Fibroblast of mammary gland (primary cell): ENCODE measurements around the gene PSMF1.

Experiments
- DNase-seq: peaks from one replicate; pipeline ENCODE4 v3.0.0-alpha.2; 2010; ENCODE audit warnings: low read depth
- H3K4me3 ChIP-seq: 2 replicates; pipeline ENCODE4 v1.5.1; 2011; ENCODE audit warnings: low read depth, mild to moderate bottlenecking, low read length, moderate library complexity; ENCODE audit not compliant: control insufficient read depth
- TF ChIP-seq, protein P1 (sequence below): conservative IDR thresholded peaks from 2 replicates; pipeline ENCODE4 v1.5.1; 2011; ENCODE audit warnings: low read depth, low read length, inconsistent platforms; ENCODE audit not compliant: control insufficient read depth, insufficient read depth

PSMF1 gene

DNA sequence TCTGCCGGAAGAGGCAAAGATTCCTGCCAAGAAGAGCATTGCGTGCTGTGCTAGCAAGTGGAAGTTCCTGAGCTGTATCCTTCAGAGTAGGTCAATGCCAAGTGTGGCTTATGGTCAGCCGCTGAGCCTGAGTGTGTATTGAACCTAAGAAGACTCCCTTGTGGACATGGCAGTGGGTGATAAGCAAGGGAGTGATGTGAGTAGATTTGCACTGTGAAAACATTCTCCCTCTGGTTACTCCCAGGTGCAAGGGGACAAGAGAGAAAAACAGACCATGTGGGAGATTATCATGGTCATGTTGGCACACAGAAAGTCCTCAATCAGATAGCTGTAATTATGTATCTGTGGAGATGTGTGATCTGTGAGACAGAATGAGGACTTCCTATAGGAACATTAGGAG lies 72.4 kb downstream of the PSMF1 start:
- TF ChIP-seq, protein P1, sequence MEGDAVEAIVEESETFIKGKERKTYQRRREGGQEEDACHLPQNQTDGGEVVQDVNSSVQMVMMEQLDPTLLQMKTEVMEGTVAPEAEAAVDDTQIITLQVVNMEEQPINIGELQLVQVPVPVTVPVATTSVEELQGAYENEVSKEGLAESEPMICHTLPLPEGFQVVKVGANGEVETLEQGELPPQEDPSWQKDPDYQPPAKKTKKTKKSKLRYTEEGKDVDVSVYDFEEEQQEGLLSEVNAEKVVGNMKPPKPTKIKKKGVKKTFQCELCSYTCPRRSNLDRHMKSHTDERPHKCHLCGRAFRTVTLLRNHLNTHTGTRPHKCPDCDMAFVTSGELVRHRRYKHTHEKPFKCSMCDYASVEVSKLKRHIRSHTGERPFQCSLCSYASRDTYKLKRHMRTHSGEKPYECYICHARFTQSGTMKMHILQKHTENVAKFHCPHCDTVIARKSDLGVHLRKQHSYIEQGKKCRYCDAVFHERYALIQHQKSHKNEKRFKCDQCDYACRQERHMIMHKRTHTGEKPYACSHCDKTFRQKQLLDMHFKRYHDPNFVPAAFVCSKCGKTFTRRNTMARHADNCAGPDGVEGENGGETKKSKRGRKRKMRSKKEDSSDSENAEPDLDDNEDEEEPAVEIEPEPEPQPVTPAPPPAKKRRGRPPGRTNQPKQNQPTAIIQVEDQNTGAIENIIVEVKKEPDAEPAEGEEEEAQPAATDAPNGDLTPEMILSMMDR = no peak
- H3K4me3 ChIP-seq = no peak overlapping the region
- no peak for DNase-seq

DNA sequence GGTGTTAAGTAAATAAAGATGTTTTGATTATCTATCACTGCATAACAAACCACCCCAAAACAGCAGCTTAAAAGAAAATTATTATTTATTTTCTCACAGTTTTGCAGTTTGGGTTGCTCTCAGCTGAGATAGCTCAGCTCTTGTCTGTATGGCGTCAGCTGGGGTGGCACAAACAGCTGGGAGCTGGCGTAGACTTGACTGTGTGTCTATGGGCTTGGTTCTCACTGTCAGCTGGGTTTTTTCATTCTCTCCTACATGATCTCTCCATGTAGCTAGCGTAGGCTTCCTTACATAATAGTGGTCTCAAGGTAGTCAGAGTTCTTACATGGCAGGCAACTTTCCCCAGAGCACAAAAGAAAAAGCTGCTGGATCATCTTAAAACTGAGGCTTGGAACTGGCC lies 72.9 kb downstream of the PSMF1 start:
- DNase-seq = no peak

DNA sequence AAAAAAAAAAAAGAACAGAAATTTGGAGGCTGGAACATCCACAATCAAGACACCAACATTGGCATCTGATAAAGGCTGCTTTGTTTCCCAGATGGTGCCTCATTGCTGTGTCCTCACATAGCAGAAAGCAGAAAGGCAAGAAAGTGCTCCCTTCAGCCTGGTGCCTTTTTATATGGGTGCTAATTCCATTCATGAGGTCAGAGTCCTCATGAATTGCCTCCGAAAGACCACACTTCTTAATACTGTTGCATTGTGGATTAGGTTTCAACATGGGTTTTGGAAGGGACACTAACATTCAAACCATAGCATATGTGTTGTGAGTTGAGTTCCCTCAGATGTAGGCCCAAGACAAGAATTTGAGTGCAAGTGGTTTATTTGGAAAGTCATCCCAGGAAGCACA lies 76.8 kb downstream of the PSMF1 start:
- no peak overlapping the region for H3K4me3 ChIP-seq
- DNase-seq = no peak
- TF ChIP-seq, protein P1 = no peak

More for the DNA sequence above, 72.9 kb downstream of the PSMF1 start:
- H3K4me3 ChIP-seq = no peak overlapping the region
- TF ChIP-seq, protein P1 = no peak

DNA sequence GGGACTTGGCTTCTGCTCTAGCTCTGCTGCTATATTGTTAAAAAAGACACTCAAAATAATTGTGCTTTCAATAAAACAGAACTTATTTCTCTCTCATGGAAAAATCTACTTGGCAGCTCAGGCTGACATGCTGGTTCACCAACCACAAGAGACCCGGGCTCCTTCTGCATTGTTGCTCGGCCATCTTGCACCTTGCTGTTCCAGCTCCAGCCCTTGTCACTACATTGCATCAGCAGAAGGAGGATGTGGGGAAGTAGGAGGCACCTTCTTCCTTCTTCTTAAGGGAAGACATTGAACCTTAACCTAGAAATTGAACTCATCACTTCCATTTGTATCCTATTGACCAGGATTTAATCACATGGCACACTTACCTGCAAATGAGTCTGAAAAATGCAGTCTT lies 78.2 kb downstream of the PSMF1 start:
- TF ChIP-seq, protein P1 = no peak
- no peak for DNase-seq
- no peak overlapping the region for H3K4me3 ChIP-seq

DNA sequence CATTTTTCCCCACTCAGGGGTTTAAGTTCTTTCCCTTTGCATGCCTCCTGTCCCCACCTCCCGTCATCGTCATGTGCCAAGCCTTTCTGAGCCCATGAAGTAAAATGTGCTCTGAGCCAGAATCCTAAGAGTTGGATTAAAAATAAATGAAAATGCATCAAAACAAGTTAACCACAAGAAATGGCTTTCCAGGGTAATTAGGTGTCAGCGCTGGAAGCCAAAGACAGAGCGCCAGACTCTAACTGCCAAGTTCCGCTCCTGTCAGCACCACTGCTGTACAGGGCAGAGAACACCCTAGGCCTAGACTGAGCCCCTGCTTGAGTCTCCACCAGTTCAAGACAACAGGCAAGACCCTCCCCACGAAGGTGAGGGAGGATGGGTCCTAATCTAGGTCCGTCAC lies 79.4 kb downstream of the PSMF1 start:
- no peak for DNase-seq
- TF ChIP-seq, protein P1 = no peak
- no peak overlapping the region for H3K4me3 ChIP-seq

DNA sequence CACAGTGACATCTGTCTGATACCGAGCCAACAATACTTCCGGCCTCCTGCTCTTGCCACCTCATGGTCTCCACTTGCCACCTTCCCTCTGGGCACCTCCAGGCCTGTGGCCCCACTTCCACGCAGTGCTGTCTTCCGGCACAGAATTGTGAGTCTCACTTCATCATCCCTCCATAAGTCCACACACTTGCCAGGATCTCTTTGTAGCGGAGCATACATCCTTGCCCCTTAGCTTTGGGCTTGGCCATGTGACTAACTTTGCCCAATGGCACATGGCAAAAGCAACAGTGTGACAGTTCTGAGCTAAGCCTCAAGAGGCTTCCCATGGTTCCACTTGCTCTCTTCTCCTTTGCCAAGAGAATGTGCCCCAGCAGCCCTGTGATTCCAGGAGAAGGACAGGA lies 80.3 kb downstream of the PSMF1 start:
- DNase-seq = no peak
- no peak overlapping the region for H3K4me3 ChIP-seq
- TF ChIP-seq, protein P1 = no peak

DNA sequence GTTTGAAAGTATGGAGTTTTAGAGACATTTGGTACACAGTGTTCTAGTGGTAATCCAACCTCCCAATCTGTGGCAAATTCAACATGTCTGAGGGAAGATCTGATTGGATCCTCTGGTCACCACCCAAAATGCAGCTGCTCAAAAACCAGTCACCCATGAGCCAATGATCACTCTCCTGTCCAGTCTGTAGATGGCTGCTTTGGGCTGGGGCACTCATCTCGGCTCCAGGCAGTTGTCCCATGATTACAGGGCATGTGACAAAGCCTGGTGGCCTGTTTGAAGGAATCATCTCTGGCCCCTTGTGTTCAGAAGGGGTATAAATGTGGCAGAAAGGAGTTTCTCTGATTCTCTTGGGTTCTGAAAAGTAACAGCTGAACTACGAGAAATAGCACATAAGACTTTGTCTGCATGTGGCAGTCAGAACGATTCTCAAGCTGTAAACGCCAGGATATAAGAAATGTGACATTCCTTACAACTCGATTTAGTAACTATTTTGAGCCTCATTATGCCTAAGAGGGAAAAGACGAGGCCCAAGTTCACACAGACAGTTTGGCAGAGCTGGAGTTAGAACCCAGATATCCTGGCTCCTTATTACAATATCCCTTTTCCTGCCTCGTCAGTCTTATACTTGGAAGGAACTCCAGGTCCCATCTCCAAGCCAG lies 80.9 kb downstream of the PSMF1 start:
- TF ChIP-seq, protein P1 = no peak
- DNase-seq = no peak
- H3K4me3 ChIP-seq = no peak overlapping the region
